ENCODE measurements around the gene ACTR6. TPM values are rescaled to one million over a fixed set of nuclear protein-coding genes. Genes with fewer than 3 reads are reported as not detected.

ACTR6 gene
- total and polyA plus RNA-seq, 9 of the 15 experiments (the other 6 are each of a cell fraction or from before 2014, with no cell fraction given): 26.1 to 109 (median 70.9) TPM

GRCh38 chr12:100200463-100201181 is at the start of gene ACTR6 (continued):
- TF ChIP-seq ZNF318 (IDR thresholded peaks at IDR 0.05; ENCODE audit: borderline replicate concordance in 1 of 2, low read depth in 1 of 2) (no peak), ELF1 (tag; IDR thresholded peaks at IDR 0.05) (peak; percentile 98), ERF (CRISPR knock-in tag; IDR thresholded peaks at IDR 0.05) (no peak), HDAC6 (IDR thresholded peaks at IDR 0.05; ENCODE audit: low read depth, low read length) (no peak), POLR3A (IDR thresholded peaks at IDR 0.05; ENCODE audit: borderline replicate concordance, extremely low read depth, insufficient read depth, insufficient read length) (no peak), ZNF561 (CRISPR knock-in tag; conservative IDR thresholded peaks at IDR 0.05) (no peak), PCBP1 (IDR thresholded peaks at IDR 0.05; ENCODE audit: low read depth, low read length, poor library complexity, severe bottlenecking) (no peak), ZKSCAN1 (IDR thresholded peaks at IDR 0.05; ENCODE audit: low read depth, low read length) (no peak), SRSF3 (IDR thresholded peaks at IDR 0.05; ENCODE audit: insufficient read depth, low read length) (no peak), ZNF12 (CRISPR knock-in tag; IDR thresholded peaks at IDR 0.05) (peak; percentile 41; the same call in 1 of the 2 replicates), RNF2 (IDR thresholded peaks at IDR 0.05) (no peak), CHAMP1 (IDR thresholded peaks at IDR 0.05) (no peak), MCM5 (IDR thresholded peaks at IDR 0.05; ENCODE audit: low read depth) (no peak), KAT8 (IDR thresholded peaks at IDR 0.05; ENCODE audit: low read depth) (no peak), CBFA2T2 (conservative IDR thresholded peaks at IDR 0.05) (no peak)
- TF ChIP-seq, protein P1, sequence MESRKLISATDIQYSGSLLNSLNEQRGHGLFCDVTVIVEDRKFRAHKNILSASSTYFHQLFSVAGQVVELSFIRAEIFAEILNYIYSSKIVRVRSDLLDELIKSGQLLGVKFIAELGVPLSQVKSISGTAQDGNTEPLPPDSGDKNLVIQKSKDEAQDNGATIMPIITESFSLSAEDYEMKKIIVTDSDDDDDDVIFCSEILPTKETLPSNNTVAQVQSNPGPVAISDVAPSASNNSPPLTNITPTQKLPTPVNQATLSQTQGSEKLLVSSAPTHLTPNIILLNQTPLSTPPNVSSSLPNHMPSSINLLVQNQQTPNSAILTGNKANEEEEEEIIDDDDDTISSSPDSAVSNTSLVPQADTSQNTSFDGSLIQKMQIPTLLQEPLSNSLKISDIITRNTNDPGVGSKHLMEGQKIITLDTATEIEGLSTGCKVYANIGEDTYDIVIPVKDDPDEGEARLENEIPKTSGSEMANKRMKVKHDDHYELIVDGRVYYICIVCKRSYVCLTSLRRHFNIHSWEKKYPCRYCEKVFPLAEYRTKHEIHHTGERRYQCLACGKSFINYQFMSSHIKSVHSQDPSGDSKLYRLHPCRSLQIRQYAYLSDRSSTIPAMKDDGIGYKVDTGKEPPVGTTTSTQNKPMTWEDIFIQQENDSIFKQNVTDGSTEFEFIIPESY (CRISPR knock-in tag; IDR thresholded peaks at IDR 0.05): no peak

Data from K562 (cell line).